Measurements from ENCODE around the gene AP5Z1. TPM values are rescaled to one million over a fixed set of nuclear protein-coding genes. Genes with fewer than 3 reads are reported as not detected.

Gene AP5Z1
- total RNA-seq, 1 donor from 2014 or later = 88.6 TPM

DNA sequence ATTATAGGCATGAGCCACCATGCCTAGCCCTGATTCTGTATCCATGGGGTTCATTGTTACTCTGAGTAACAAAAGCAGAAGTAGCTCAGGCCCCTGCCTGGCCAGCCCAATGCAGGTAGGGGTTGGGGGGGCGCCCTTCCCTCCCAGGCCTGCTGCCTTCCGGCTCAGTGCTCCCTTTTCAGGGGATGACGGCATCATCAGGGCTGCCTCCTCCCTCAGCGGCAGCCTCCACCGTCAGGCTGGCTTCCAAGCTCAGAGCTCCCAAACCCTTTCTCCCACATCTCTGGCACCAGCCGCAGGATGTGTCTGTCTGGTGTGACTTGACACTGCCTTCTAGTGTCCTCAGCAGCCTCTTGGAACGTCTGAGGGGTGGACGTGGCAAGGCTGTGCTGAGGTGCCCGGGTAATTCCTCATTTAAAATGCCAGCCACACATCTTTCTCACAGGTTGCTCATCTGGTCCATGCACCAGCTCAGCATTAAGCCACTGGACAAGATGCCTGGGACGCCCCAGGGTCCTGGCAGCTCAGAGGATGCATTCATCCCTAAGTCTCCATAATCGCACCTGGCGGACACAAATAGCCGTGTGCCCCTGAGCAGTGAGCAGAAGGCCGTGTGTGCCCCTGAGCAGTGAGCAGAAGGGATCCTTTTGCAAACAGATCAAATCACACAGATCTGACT, 48.2 kb downstream of the AP5Z1 start:
- Mint-ChIP-seq H3K4me3 (ENCODE audit: unreplicated experiment) (no peak overlapping the region), H3K36me3 (ENCODE audit: low read depth, unreplicated experiment) (no peaks in the 10 kb centered on the region), H3K9me3 (ENCODE audit: unreplicated experiment) (no peaks in the 10 kb centered on the region), H3K27ac (ENCODE audit: unreplicated experiment) (no peak overlapping the region), H3K4me1 (ENCODE audit: unreplicated experiment) (peaks cover 9% of the 10 kb centered on the region), H3K27me3 (ENCODE audit: unreplicated experiment) (peaks cover 3% of the 10 kb centered on the region)
- no peak for DNase-seq (ENCODE audit: low spot score)
- TF ChIP-seq, protein P1, sequence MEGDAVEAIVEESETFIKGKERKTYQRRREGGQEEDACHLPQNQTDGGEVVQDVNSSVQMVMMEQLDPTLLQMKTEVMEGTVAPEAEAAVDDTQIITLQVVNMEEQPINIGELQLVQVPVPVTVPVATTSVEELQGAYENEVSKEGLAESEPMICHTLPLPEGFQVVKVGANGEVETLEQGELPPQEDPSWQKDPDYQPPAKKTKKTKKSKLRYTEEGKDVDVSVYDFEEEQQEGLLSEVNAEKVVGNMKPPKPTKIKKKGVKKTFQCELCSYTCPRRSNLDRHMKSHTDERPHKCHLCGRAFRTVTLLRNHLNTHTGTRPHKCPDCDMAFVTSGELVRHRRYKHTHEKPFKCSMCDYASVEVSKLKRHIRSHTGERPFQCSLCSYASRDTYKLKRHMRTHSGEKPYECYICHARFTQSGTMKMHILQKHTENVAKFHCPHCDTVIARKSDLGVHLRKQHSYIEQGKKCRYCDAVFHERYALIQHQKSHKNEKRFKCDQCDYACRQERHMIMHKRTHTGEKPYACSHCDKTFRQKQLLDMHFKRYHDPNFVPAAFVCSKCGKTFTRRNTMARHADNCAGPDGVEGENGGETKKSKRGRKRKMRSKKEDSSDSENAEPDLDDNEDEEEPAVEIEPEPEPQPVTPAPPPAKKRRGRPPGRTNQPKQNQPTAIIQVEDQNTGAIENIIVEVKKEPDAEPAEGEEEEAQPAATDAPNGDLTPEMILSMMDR (IDR thresholded peaks at IDR 0.05; ENCODE audit: unreplicated experiment) = no peak

DNA sequence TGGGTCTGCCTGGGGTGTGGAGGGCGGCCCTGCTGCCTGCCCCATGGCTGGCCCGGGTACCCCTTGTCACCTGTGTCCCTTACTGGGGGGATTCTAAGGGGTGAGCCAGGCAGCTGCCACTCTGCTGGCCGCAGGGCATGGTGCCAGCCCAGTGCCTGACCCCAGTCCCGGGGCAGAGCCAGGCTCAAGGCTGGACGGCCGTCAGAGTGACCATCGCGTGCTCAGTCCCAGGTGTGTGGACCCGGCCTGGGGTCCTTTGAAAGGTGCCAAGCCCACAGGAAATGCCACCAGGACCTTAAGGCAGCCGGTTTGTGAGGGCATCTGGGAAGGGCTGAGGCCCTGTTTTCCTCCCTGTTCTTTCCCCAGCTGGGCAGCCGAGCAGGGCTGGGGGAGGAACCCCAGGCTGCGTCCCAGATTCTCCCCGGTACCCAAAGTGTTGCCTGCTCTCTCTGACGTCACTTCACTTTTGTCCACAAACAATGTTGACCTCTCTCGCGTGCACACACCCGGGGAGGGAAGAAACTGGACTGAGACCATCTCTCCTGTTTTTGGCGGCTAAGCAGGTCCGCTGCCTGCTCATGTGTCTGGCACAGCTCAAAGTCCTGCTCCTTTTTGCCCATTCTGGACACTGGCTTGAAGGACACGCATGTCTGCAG, 48.8 kb downstream of the AP5Z1 start:
- no peak overlapping the region for H3K4me3 Mint-ChIP-seq (ENCODE audit: unreplicated experiment)
- no peak overlapping the region for H3K27ac Mint-ChIP-seq (ENCODE audit: unreplicated experiment)
- TF ChIP-seq, protein P1 (IDR thresholded peaks at IDR 0.05; ENCODE audit: unreplicated experiment) = no peak
- DNase-seq (ENCODE audit: low spot score) = no peak
- H3K27me3 Mint-ChIP-seq (ENCODE audit: unreplicated experiment) = peaks cover 3% of the 10 kb centered on the region
- H3K36me3 Mint-ChIP-seq (ENCODE audit: low read depth, unreplicated experiment) = no peaks in the 10 kb centered on the region
- no peaks in the 10 kb centered on the region for H3K9me3 Mint-ChIP-seq (ENCODE audit: unreplicated experiment)
- H3K4me1 Mint-ChIP-seq (ENCODE audit: unreplicated experiment) = peaks cover 9% of the 10 kb centered on the region

DNA sequence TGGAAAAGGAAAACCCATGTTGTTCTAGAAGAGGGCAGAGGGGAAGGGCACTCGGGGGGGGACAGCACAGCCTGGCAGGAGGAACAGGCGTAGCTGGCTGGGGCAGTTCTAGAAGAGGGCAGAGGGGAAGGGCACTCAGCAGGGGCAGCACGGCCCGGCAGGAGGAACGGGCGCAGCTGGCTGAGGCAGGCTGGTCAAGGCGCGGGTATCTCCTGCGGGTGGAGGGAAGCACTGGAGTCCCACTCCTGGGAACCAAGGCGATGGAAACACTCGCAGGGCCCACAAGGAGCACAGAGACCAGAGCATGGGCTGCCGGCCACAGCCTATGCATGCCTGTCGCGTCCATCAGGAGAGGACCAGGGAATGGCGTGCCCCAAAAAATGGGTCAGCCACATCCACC, 49.7 kb downstream of the AP5Z1 start:
- no peak for DNase-seq (ENCODE audit: low spot score)
- Mint-ChIP-seq H3K9me3 (ENCODE audit: unreplicated experiment) (no peaks in the 10 kb centered on the region), H3K4me3 (ENCODE audit: unreplicated experiment) (no peak overlapping the region), H3K36me3 (ENCODE audit: low read depth, unreplicated experiment) (no peaks in the 10 kb centered on the region), H3K27ac (ENCODE audit: unreplicated experiment) (no peak overlapping the region), H3K4me1 (ENCODE audit: unreplicated experiment) (peaks cover 3% of the 10 kb centered on the region), H3K27me3 (ENCODE audit: unreplicated experiment) (peaks cover 6% of the 10 kb centered on the region)
- TF ChIP-seq, protein P1 (IDR thresholded peaks at IDR 0.05; ENCODE audit: unreplicated experiment) = no peak

DNA sequence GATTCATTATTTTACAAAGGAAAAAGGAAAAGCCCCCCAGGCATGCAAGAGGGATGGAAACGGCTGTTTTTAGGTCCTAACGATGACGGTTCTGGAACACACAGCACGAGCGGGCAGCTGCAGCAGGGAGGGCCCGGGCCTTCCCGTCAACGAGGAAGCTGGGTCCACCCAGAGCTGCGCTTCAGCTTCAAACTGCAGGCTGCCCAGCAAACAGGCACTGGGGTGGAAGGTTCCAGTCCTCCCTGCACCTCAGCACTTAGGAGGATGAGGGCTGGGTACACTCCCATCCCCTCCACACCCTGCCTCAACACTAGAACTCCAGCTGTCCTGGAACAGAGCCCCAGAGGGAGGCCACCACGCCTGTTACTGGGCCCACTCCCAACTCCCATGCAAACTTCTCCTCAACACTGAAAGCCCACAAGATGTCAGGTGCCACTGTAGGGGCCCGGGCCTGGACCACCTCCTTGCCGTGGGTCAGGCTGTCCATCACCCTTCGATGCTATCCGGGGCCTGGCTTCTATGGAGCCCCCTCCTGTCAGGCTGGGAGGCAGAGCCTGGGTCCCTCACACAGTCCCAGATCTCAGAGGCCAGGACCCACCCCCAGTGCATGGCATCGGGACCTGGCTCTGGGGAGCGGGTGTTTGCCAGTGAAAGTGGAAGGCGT, 53.4 kb downstream of the AP5Z1 start:
- no peak overlapping the region for H3K4me3 Mint-ChIP-seq (ENCODE audit: unreplicated experiment)
- no peaks in the 10 kb centered on the region for H3K4me1 Mint-ChIP-seq (ENCODE audit: unreplicated experiment)
- TF ChIP-seq, protein P1 (IDR thresholded peaks at IDR 0.05; ENCODE audit: unreplicated experiment) = no peak
- H3K36me3 Mint-ChIP-seq (ENCODE audit: low read depth, unreplicated experiment) = no peaks in the 10 kb centered on the region
- H3K9me3 Mint-ChIP-seq (ENCODE audit: unreplicated experiment) = no peaks in the 10 kb centered on the region
- no peak overlapping the region for H3K27ac Mint-ChIP-seq (ENCODE audit: unreplicated experiment)
- H3K27me3 Mint-ChIP-seq (ENCODE audit: unreplicated experiment) = peaks cover 5% of the 10 kb centered on the region
- no peak for DNase-seq (ENCODE audit: low spot score)

DNA sequence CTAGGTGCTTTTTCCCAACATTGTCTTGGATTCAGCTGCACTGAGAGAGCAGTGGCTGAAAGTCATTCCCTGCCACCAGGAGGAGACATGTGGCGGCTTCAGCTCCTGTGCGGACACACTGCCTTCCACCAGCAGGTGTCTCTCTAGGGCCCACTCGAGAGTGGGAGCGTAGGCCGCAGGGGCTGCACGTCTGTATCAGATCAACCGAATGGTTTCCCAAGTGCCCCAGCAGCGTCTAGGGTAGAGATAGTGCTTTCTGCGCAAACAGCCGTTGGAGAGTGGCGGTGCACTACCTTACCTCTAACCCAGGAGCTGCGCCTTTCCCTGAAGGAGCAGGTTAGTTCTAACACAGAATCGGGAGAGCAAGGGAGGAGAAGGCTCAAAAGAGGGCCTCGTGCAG, 54.8 kb downstream of the AP5Z1 start:
- Mint-ChIP-seq H3K36me3 (ENCODE audit: low read depth, unreplicated experiment) (no peaks in the 10 kb centered on the region), H3K4me3 (ENCODE audit: unreplicated experiment) (no peak overlapping the region), H3K27me3 (ENCODE audit: unreplicated experiment) (peaks cover 5% of the 10 kb centered on the region), H3K27ac (ENCODE audit: unreplicated experiment) (no peak overlapping the region), H3K4me1 (ENCODE audit: unreplicated experiment) (no peaks in the 10 kb centered on the region), H3K9me3 (ENCODE audit: unreplicated experiment) (no peaks in the 10 kb centered on the region)
- peak; percentile 89 for DNase-seq (ENCODE audit: low spot score)
- TF ChIP-seq, protein P1 (IDR thresholded peaks at IDR 0.05; ENCODE audit: unreplicated experiment) = peak; percentile 61

Data from endothelial cell (in vitro differentiated cells).